Spleen (tissue), 11 donors: Measurements from ENCODE around the gene MAGI2. TPM values are rescaled to one million over a fixed set of nuclear protein-coding genes. Genes with fewer than 3 reads are reported as not detected.

Experiments
- DNase-seq: peaks from one replicate; pipeline ENCODE4 v3.0.0-alpha.2; 2020
- H3K27ac ChIP-seq, 8 donors: fragments of 200-600 bp; sonication (generic) in 7 of 8; 1 replicate in 4 of 8; 2 replicates in 4 of 8; pipeline versions ENCODE4 v1.5.0 to v1.8.0; 2016 to 2021; ENCODE audit warnings: inconsistent platforms in 4 of 8, mild to moderate bottlenecking in 4 of 8, moderate library complexity in 1 of 8
- H3K27me3 ChIP-seq, 7 donors: fragments of 200-600 bp; sonication (generic) in 6 of 7; replicated peaks in 1 of 7; 1 replicate in 4 of 7; 2 replicates in 3 of 7; pipeline versions ENCODE4 v1.5.0 to v1.8.0; 2016 to 2021; ENCODE audit warnings: inconsistent platforms in 3 of 7, mild to moderate bottlenecking in 1 of 7
- H3K36me3 ChIP-seq, 6 donors: fragments of 200-600 bp; sonication (generic) in 5 of 6; 1 replicate in 4 of 6; 2 replicates in 2 of 6; pipeline versions ENCODE4 v1.5.0 to v1.8.0; 2016 to 2021; ENCODE audit warnings: inconsistent platforms in 2 of 6
- H3K4me1 ChIP-seq, 6 donors: fragments of 200-600 bp; sonication (generic) in 5 of 6; 1 replicate in 3 of 6; 2 replicates in 3 of 6; pipeline versions ENCODE4 v1.5.0 to v1.8.0; 2016 to 2021; ENCODE audit warnings: inconsistent platforms in 3 of 6
- H3K4me3 ChIP-seq, 8 donors: fragments of 200-600 bp; sonication (generic) in 7 of 8; 1 replicate in 4 of 8; 2 replicates in 4 of 8; pipeline versions ENCODE4 v1.5.0 to v1.8.0; 2016 to 2021; ENCODE audit warnings: inconsistent platforms in 4 of 8, mild to moderate bottlenecking in 4 of 8, moderate library complexity in 2 of 8
- H3K9me3 ChIP-seq, 8 donors: fragments of 200-600 bp; sonication (generic) in 7 of 8; 1 replicate in 4 of 8; 2 replicates in 4 of 8; pipeline versions ENCODE4 v1.5.0 to v1.8.0; 2016 to 2021; ENCODE audit warnings: inconsistent platforms in 4 of 8
- POLR2A ChIP-seq, 3 donors: fragments of 450-650 bp; IDR thresholded peaks; one replicate each; pipeline ENCODE4 v1.5.1; 2017; ENCODE audit warnings: antibody characterized with exemption in 3 of 3, mild to moderate bottlenecking in 1 of 3
- POLR2AphosphoS5 ChIP-seq, 3 donors: sonication (generic); formaldehyde crosslinking; IDR thresholded peaks; one replicate each; pipeline ENCODE4 v1.5.1; 2017; ENCODE audit warnings: antibody characterized with exemption in 3 of 3
- WGBS, 5 donors: extraction: QIAGEN DNeasy Blood & Tissue Kit in 3 of 5; methylation state at CpG; one replicate each; pipeline versions ENCODE4 v1.1.5 to v1.1.7; 2013 to 2018; 5-methylcytosine and 5-hydroxymethylcytosine counted together
- intact Hi-C: fragments of 100-400 bp; cut with DNase I; formaldehyde crosslinking; loops from one replicate; pipeline ENCODE4 v1.15.0; 2023; ENCODE audit warnings: low total_unique reads
- polyA plus RNA-seq, 3 donors: library from polyadenylated mRNA; stranded (reverse); fragments of 200-250 nt; gene quantifications; one replicate each; pipeline ENCODE4 v1.2.1, GENCODE V29; 2013
- total RNA-seq, 7 donors: library from RNA; depleted of rRNA in 3 of 7; stranded (reverse); fragments of >200 nt in 3 of 7; fragmentation: NEBNext Ultra II Directional in 4 of 7; extraction: Animal tissue kit (Norgen Biotek cat#: 25700) in 4 of 7; gene quantifications; one replicate each; pipeline versions ENCODE4 v1.1.0 to v1.2.1, GENCODE V29; 2016 to 2021
- TF ChIP-seq, protein P1 (sequence below), 11 experiments: fragments of 200-600 bp in 7 of 11; fragments of 450-650 bp in 4 of 11; sonication (generic) in 4 of 11; IDR thresholded peaks in 8 of 11; conservative IDR thresholded peaks in 3 of 11; 1 replicate in 7 of 11; 2 replicates in 4 of 11; pipeline versions ENCODE4 v1.4.0 to v1.8.0; 2016 to 2021; ENCODE audit warnings: antibody characterized with exemption in 11 of 11, inconsistent platforms in 4 of 11, mild to moderate bottlenecking in 1 of 11
- donor health status: healthy with polysubstance abuse.
- donor health status: DM: no; HTN: no; CAD: no; lungs with moderate emphysema.
- donor health status: DM: no; HTN: no; CAD: no.
- donor health status: Bipolar disorder and iron deficiency.
- donor health status: healthy.
- donor health status: DM: no; HTN: no; CAD: no.
- donor health status: DM: yes; HTN: yes; CAD: no.

Gene MAGI2
- total and polyA plus RNA-seq, 10 donors = 0.74 to 18.1 (median 11.1) TPM

DNA sequence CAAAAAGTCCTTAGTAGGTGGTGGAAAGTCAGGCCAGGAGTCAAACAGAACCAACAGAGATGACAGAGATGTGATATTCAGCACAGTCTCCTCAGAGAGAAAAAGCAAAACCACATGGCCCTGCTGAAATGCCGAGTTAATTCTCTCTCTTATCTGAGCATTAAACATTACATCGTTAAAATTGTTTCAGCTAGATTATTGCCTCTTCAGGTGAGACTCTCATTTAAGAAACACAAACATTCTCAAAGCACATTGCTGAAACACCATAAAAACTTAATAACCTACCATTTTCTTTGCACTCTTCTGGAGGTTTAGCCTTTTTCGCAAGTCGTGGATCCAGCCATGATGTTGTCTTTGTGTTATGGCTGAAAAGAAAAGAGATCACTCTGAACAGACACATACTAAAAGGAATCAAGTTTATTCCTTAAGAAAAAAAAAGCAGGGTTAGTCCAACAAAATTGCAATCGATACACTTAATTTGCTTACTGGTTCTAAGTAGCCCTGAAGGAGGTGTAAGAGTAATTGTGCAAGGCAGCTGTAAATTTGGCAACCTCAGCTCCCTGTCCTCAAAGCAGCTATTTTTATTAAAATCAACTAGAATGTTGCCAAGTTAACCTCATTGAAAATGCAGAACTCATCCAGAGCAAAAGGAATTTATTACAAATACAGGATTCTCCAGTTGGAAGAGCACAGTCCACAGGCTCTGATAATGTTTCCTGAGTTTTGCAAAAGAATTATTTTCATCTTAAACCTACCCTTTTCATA lies 963.8 kb downstream of the MAGI2 start:
- TF ChIP-seq POLR2AphosphoS5 (IDR thresholded peaks at IDR 0.05) = no peak
- TF ChIP-seq, protein P1, sequence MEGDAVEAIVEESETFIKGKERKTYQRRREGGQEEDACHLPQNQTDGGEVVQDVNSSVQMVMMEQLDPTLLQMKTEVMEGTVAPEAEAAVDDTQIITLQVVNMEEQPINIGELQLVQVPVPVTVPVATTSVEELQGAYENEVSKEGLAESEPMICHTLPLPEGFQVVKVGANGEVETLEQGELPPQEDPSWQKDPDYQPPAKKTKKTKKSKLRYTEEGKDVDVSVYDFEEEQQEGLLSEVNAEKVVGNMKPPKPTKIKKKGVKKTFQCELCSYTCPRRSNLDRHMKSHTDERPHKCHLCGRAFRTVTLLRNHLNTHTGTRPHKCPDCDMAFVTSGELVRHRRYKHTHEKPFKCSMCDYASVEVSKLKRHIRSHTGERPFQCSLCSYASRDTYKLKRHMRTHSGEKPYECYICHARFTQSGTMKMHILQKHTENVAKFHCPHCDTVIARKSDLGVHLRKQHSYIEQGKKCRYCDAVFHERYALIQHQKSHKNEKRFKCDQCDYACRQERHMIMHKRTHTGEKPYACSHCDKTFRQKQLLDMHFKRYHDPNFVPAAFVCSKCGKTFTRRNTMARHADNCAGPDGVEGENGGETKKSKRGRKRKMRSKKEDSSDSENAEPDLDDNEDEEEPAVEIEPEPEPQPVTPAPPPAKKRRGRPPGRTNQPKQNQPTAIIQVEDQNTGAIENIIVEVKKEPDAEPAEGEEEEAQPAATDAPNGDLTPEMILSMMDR (IDR thresholded peaks at IDR 0.05 in 8 of 11, conservative IDR thresholded peaks at IDR 0.05 in 3 of 11) = no peak
- TF ChIP-seq POLR2A (IDR thresholded peaks at IDR 0.05) = no peak
- Histone ChIP-seq H3K4me3 (no peak overlapping the region), H3K4me1 (no peaks in the 10 kb centered on the region), H3K27me3 (no peaks in the 10 kb centered on the region), H3K27ac (no peak overlapping the region), H3K36me3 (no peaks in the 10 kb centered on the region), H3K9me3 (no peaks in the 10 kb centered on the region)
- 73 to 81% (median 76%) methylated on average over 5 of the region's 5 CpGs for WGBS, 5 donors
- no peak for DNase-seq
- intact Hi-C loops = no loop called here

DNA sequence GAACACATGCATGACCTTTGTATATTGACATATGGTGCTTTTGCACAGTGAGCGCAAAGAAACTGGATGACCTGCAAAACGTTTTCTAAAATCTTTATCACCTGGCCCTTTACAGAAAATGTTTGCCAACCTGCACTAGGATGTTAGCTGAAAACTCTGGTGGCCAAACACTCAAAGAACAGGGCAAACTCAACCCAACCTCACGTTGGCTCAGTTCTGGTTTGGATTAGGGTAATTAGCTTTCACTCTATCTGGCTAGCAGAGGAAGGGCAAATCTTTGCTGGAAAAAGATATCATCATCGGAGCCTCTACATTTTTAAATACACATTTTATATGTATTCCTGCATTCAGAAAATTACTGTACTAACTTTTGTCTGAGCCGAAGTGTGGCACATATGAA lies 966.0 kb downstream of the MAGI2 start:
- no peaks in the 10 kb centered on the region for H3K4me1 ChIP-seq
- TF ChIP-seq POLR2A (IDR thresholded peaks at IDR 0.05) (no peak), POLR2AphosphoS5 (IDR thresholded peaks at IDR 0.05) (no peak)
- TF ChIP-seq, protein P1 (IDR thresholded peaks at IDR 0.05 in 8 of 11, conservative IDR thresholded peaks at IDR 0.05 in 3 of 11) = no peak
- H3K4me3 ChIP-seq = no peak overlapping the region
- H3K9me3 ChIP-seq = no peaks in the 10 kb centered on the region
- no peak overlapping the region for H3K27ac ChIP-seq
- intact Hi-C loops = no loop called here
- DNase-seq = no peak
- H3K36me3 ChIP-seq = no peaks in the 10 kb centered on the region
- 60 to 83% (median 71%) methylated on average over 5 of the region's 5 CpGs for WGBS, 5 donors
- H3K27me3 ChIP-seq = no peaks in the 10 kb centered on the region

DNA sequence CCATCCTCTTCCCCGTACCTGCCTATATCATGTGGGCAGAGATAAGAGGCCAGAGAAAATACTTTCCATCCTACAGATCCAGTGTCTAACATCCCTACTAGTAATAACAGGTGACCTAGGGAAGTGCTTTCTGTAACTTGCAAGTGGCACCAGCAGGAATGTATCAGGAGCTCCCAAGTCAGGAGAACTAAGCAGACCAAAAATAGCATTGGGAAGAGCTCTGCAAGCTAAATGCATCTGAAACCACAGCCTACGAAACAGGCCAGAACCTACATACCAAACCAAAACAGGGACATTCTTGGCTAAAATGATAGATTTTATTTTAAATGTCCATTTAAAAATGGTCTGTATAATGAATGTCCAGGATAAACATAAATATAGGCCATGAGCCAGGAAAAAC lies 974.1 kb downstream of the MAGI2 start:
- no peaks in the 10 kb centered on the region for H3K4me1 ChIP-seq
- WGBS, 5 donors = 87 to 97% (median 89%) methylated on average over 2 of the region's 2 CpGs

DNA sequence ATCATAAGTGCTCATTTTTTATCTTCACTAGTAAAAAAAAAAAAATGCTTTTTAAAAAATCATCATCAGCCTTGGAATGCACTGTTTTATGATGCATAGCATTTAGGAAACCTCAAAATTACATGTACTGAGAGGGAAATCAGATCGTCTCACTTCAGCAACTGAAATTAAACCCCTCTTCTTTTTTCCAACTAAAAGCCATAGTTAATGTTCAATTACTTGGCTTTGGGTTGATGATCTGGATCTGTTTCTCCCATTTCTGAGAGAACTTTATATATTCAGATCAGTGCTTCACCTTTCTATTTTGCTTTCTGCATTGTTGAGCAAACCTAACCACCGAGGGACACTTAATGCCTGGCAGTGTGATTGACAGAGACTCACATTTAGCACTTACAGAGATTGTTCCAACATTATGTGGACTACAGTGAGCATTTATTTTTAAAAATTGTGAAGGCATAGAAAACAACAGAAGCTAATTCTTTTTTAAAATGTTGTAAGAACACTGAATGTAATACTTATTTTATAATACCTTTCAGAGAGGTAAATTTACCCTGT lies 976.5 kb downstream of the MAGI2 start:
- H3K36me3 ChIP-seq = no peaks in the 10 kb centered on the region
- no peaks in the 10 kb centered on the region for H3K9me3 ChIP-seq
- no peaks in the 10 kb centered on the region for H3K4me1 ChIP-seq
- TF ChIP-seq, protein P1 (IDR thresholded peaks at IDR 0.05 in 8 of 11, conservative IDR thresholded peaks at IDR 0.05 in 3 of 11) = no peak
- TF ChIP-seq POLR2AphosphoS5 (IDR thresholded peaks at IDR 0.05) = no peak
- TF ChIP-seq POLR2A (IDR thresholded peaks at IDR 0.05) = no peak
- no peaks in the 10 kb centered on the region for H3K27me3 ChIP-seq
- no peak overlapping the region for H3K4me3 ChIP-seq
- no peak overlapping the region for H3K27ac ChIP-seq
- intact Hi-C loops = no loop called here
- 75 to 84% (median 79%) methylated on average over 2 of the region's 2 CpGs for WGBS, 5 donors
- DNase-seq = no peak

More for the DNA sequence above, 974.1 kb downstream of the MAGI2 start:
- H3K4me3 ChIP-seq = no peak overlapping the region
- TF ChIP-seq POLR2A (IDR thresholded peaks at IDR 0.05) (no peak), POLR2AphosphoS5 (IDR thresholded peaks at IDR 0.05) (no peak)
- TF ChIP-seq, protein P1 (IDR thresholded peaks at IDR 0.05 in 8 of 11, conservative IDR thresholded peaks at IDR 0.05 in 3 of 11) = no peak
- no peak for DNase-seq
- H3K9me3 ChIP-seq = no peaks in the 10 kb centered on the region
- no peaks in the 10 kb centered on the region for H3K27me3 ChIP-seq
- no peaks in the 10 kb centered on the region for H3K36me3 ChIP-seq
- intact Hi-C loops = no loop called here
- H3K27ac ChIP-seq = no peak overlapping the region
